AG04450 (cell line): ENCODE results near the gene FGD6. TPM values are rescaled to one million over a fixed set of nuclear protein-coding genes. Genes with fewer than 3 reads are reported as not detected.

Source experiments
- CTCF ChIA-PET: fragments of 300-600, 350-600 bp; formaldehyde crosslinking; extraction: SDS; loops from one replicate; lab custom pipeline; 2022; ENCODE audit warnings: antibody characterized with exemption, inconsistent platforms; lab: Charles Lee
- POLR2A ChIA-PET: fragments of 350-600 bp; formaldehyde crosslinking; extraction: SDS; loops from one replicate; lab custom pipeline; 2021; ENCODE audit warnings: antibody characterized with exemption, inconsistent platforms; lab: Yijun Ruan, JAX
- DNase-seq: peaks from one replicate; pipeline ENCODE4 v3.0.0-alpha.2; 2011; ENCODE audit warnings: low read depth, low spot score
- H3K27ac ChIP-seq: one replicate; pipeline ENCODE4 v1.5.1; 2012; ENCODE audit warnings: low read depth, low read length, control low read depth
- H3K27me3 ChIP-seq: one replicate; pipeline ENCODE4 v1.6.0; 2012; ENCODE audit warnings: low read length; ENCODE audit not compliant: control insufficient read depth, insufficient read depth
- H3K4me3 ChIP-seq: 2 replicates; pipeline ENCODE4 v1.5.1; 2011; ENCODE audit warnings: mild to moderate bottlenecking, low read depth, low read length, control low read depth
- H3K9me3 ChIP-seq: 2 replicates; pipeline ENCODE4 v1.5.1; 2012; ENCODE audit warnings: low read length; ENCODE audit not compliant: control insufficient read depth, insufficient read depth
- CTCF ChIP-seq: IDR thresholded peaks from 2 replicates; pipeline ENCODE4 v1.5.1; 2011; ENCODE audit warnings: low read depth, low read length, control low read depth, inconsistent platforms
- polyA plus RNA-seq: library from polyadenylated mRNA; depleted of rRNA; stranded (reverse); fragments of >200 nt; gene quantifications from 2 replicates; pipeline ENCODE4 v1.2.3, GENCODE V29; 2011

FGD6 gene
- polyA plus RNA-seq, 1 experiment = 10.2 TPM

- DNase-seq = no peak
- Histone ChIP-seq H3K4me3 (no peak overlapping the region), H3K27ac (no peak overlapping the region), H3K27me3 (no peaks in the 10 kb centered on the region), H3K9me3 (no peaks in the 10 kb centered on the region)
- CTCF ChIA-PET = no interaction called here
- no peak for TF ChIP-seq CTCF
- POLR2A ChIA-PET = no interaction called here
Observed at GRCh38 chr12:95259368-95259767, 42.1 kb upstream of the FGD6 start.

- Histone ChIP-seq H3K4me3 (no peak overlapping the region), H3K27ac (no peak overlapping the region), H3K9me3 (no peaks in the 10 kb centered on the region), H3K27me3 (no peaks in the 10 kb centered on the region)
- POLR2A ChIA-PET = interaction anchor here (0.9 kb wide), 1 partner anchor 18 kb away, joined by 3 read pairs; no protein-coding TSS in a partner anchor
- CTCF ChIA-PET = no interaction called here
- no peak for TF ChIP-seq CTCF
- DNase-seq = no peak
Observed at GRCh38 chr12:95258803-95259202, 41.5 kb upstream of the FGD6 start.

GRCh38 chr12:95258151-95258550 lies 40.9 kb upstream of the FGD6 start:
- CTCF ChIA-PET = no interaction called here
- no peak overlapping the region for H3K4me3 ChIP-seq
- TF ChIP-seq CTCF = no peak
- no peaks in the 10 kb centered on the region for H3K27me3 ChIP-seq
- H3K9me3 ChIP-seq = no peaks in the 10 kb centered on the region
- POLR2A ChIA-PET = interaction anchor here (0.9 kb wide), 1 partner anchor 19 kb away, joined by 3 read pairs; no protein-coding TSS in a partner anchor
- H3K27ac ChIP-seq = no peak overlapping the region
- DNase-seq = no peak

- CTCF ChIA-PET = interaction anchor here (0.7 kb wide), 1 partner anchor 165 kb away, joined by 3 read pairs; no protein-coding TSS in a partner anchor
Observed at GRCh38 chr12:95257541-95257940, 40.3 kb upstream of the FGD6 start.

GRCh38 chr12:95253386-95253785 lies 36.1 kb upstream of the FGD6 start:
- DNase-seq = no peak

More at GRCh38 chr12:95257541-95257940, 40.3 kb upstream of the FGD6 start:
- H3K4me3 ChIP-seq = no peak overlapping the region
- DNase-seq = peak; percentile 33
- no peaks in the 10 kb centered on the region for H3K27me3 ChIP-seq
- POLR2A ChIA-PET = no interaction called here
- H3K9me3 ChIP-seq = no peaks in the 10 kb centered on the region
- no peak for TF ChIP-seq CTCF
- H3K27ac ChIP-seq = no peak overlapping the region

More at GRCh38 chr12:95253386-95253785, 36.1 kb upstream of the FGD6 start:
- H3K9me3 ChIP-seq = no peaks in the 10 kb centered on the region
- no peak for TF ChIP-seq CTCF
- H3K27me3 ChIP-seq = no peaks in the 10 kb centered on the region
- H3K27ac ChIP-seq = no peak overlapping the region
- POLR2A ChIA-PET = no interaction called here
- no peak overlapping the region for H3K4me3 ChIP-seq
- CTCF ChIA-PET = interaction anchor here (0.8 kb wide), 1 partner anchor 281 kb away, joined by 3 read pairs; no protein-coding TSS in a partner anchor
